A673 (cell line): ENCODE results near the gene SMYD3.

Experiments
- CTCF ChIP-seq: fragments of 300-800, 200-600 bp; sonication (generic); conservative IDR thresholded peaks from 2 replicates; pipeline ENCODE4 v1.5.1; 2017; ENCODE audit warnings: low read depth, mild to moderate bottlenecking, antibody characterized with exemption, low read length, moderate library complexity, mixed read lengths
- EZH2 ChIP-seq: fragments of 200-600 bp; sonication (generic); IDR thresholded peaks from 2 replicates; pipeline ENCODE4 v1.6.1; 2017; ENCODE audit warnings: borderline replicate concordance, low read depth, mild to moderate bottlenecking, mixed read lengths, antibody characterized with exemption, low read length; ENCODE audit not compliant: poor library complexity, severe bottlenecking

GRCh38 chr1:245917403-245917802 lies 589.7 kb downstream of the SMYD3 start:
- no peak for TF ChIP-seq CTCF
- no peak for TF ChIP-seq EZH2
